Esophagus muscularis mucosa (tissue), 4 donors: ENCODE measurements around the gene ACVR1B.

Experiments
- CTCF ChIP-seq, 3 experiments: fragments of 200-600 bp in 2 of 3; fragments of 450-650 bp in 1 of 3; sonication (generic) in 2 of 3; IDR thresholded peaks; one replicate each; pipeline ENCODE4 v1.5.1; 2017 to 2019; ENCODE audit warnings: antibody characterized with exemption in 3 of 3, mild to moderate bottlenecking in 2 of 3, moderate library complexity in 1 of 3
- EP300 ChIP-seq: sonication (generic); formaldehyde crosslinking; IDR thresholded peaks from one replicate; pipeline ENCODE4 v1.6.1; 2017; ENCODE audit warnings: antibody characterized with exemption
- POLR2AphosphoS5 ChIP-seq, 2 donors: sonication (generic); formaldehyde crosslinking; IDR thresholded peaks; one replicate each; pipeline ENCODE4 v1.6.1; 2017; ENCODE audit warnings: antibody characterized with exemption in 2 of 2

- TF ChIP-seq CTCF (IDR thresholded peaks at IDR 0.05) = no peak
- TF ChIP-seq EP300 = no peak
- no peak for TF ChIP-seq POLR2AphosphoS5 (IDR thresholded peaks at IDR 0.05)
These were observed 67.1 kb downstream of the ACVR1B start for GRCh38 chr12:52018433-52019112.
